GM08714 (cell line): ENCODE results near the gene BAIAP2L2.
"Not testable (repeated sequence)": the region's sequence is repeated elsewhere in the genome, so short reads cannot be mapped to it uniquely, and the experiment has no call there.

Source experiments
- H3K4me3 ChIP-seq: fragments of 200-500 bp; sonication (Bioruptor generic); 2 replicates; pipeline ENCODE4 v1.5.1; 2014; ENCODE audit warnings: mild to moderate bottlenecking, low read length, inconsistent platforms
- ZNF274 ChIP-seq: IDR thresholded peaks from 2 replicates; pipeline ENCODE4 v1.6.1; 2012; ENCODE audit warnings: mild to moderate bottlenecking, low read depth, low read length

The BAIAP2L2 gene

DNA sequence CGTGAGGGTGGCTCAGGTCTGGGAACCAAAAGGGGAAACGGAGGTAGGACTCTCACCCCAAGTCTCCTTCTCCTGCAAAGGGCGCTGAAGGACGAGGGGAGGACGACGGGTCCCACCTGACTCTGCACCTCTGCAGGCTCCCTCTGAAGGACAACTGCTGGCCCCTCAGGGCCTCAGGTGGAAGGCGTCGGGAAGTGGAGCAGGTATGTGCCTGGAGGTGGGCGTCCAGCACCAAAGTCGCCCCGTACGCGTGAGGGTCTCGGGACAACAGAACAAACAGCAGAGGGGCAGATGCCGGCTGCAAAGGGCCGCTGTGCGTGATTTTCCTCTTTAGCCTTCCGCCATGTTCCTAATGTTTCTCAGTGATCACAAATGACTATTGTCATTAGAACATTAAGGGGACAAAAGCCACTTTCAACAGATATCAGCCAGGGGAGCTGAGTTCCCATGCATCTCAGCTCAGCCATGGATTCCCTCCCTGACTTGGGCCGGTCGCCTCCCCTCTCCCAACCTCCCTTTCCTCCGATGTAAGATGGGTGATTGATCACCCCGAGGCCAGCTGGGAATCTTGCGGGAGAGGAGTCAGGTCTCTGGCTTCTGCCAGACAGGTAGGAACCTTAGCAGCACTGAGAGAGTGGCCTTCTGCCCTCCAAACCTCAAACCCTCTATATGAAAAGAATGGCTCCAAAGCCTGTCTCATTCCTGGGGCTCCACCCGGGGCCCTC is 27.3 kb downstream of the BAIAP2L2 start:
- TF ChIP-seq ZNF274 = no peak
- H3K4me3 ChIP-seq = no peak overlapping the region

DNA sequence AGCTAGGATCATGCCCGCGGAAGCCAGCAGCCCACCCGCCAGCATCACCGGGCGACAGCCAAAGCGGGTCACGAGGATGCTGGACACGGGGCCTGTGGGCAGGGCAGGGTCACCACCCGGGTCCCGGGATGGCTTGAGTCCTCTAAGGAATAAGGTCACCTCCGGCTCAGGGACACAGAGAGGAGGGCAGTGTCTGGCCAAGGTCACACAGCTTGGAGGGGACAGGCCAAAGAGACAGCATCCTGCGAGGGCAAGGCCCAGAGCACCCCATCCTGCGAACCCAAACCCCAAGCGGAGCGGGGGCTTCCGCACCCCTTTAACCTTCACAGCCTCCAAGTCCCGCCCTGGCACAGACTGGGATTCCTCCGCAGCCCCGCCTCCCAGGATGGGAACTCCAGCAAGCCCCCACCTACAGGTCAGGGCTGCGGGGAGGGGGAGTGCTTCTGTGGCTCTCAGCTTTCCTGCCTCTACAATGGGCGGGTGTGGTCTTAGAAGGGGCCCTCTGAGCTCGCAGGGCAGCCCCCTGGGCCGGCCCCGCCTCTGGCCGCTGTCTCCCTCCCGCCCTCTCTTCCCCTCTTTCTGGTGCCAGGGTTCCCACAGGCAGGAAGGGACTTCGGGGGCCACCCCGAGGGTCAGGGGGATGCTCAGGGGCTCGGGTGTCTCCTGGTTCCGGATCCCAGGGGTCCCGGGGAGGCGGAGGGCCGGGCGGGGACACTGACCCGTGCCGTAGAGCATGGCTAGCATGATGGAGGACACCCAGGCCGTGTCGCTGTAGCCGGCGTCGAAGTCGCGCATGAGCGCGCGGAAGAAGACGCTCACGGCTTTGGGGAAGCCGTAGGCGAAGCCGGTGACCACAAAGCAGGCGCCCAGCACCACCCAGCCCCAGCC is 28.3 kb downstream of the BAIAP2L2 start:
- no peak for TF ChIP-seq ZNF274
- H3K4me3 ChIP-seq = no peak overlapping the region

DNA sequence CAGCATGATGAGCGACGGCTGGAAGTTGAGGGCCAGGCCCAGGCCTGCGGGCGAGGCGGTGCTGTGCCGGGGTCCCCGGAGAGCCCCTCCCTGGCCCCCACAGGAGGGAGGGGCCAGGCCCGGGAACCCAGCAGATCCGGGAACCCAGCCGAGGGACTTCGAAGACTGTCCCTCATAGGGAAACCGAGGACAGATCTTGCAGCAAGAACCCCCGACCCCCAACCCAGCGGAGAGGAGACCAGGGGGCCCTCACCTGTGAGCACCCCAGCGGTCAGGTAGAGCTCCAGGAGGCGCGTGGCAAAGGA is 28.9 kb downstream of the BAIAP2L2 start:
- no peak overlapping the region for H3K4me3 ChIP-seq
- TF ChIP-seq ZNF274 = no peak

DNA sequence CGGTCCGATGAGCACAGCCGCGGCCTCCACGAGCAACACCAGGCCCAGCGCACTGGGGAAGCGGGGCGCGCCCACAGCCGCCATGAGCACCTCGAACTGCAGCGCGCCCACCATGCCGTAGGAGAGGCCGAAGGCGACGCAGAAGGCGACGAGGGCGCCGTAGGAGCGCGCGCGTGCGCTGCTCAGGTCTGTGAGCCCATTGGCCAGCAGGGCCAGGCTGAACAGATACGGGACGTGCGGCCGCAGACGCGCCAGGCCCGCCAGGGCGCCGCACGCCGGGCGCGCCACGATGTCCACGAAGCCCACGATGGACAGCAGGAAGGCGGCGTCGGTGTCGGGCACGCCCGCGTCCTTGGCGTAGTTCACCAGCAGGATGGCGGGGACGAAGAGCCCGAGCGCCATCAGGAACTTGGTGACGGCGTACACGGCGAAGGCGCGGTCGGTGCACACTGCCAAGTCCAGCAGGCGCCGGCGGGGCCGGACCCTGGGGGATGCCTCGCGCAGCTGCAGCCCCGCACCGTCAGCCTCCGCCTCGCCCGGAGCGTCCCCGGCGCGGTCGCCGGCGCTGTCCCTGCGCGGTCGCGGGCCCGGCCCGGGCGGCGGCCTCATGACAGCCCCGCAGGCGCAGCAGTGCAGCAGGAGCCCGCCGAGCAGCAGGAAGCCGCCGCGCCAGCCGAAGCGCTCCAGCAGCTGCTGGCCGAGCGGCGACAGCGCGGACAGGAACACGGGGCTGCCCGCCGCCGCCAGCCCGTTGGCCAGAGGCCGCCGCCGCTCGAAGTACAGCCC is 29.4 kb downstream of the BAIAP2L2 start:
- no peak for TF ChIP-seq ZNF274
- no peak overlapping the region for H3K4me3 ChIP-seq

DNA sequence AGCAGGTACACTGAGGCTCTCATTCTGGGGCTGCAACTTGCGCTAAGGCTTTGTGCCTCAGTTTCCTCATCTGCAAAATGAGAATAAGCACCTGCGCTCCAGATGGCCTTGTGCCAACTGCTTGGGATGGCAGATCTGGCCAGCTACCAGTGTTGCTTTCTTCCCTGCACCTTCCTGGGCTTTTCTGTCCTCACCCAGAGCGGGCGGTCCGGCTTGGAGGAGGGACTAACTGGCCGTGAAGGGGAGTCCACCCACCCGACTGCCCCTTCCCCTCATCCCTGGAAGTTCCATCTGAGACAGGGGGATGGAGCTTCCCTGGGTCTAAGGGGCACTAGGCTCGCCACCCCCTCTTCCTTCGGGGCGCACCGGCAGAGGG is 30.0 kb downstream of the BAIAP2L2 start:
- TF ChIP-seq ZNF274 = no peak
- no peak overlapping the region for H3K4me3 ChIP-seq

DNA sequence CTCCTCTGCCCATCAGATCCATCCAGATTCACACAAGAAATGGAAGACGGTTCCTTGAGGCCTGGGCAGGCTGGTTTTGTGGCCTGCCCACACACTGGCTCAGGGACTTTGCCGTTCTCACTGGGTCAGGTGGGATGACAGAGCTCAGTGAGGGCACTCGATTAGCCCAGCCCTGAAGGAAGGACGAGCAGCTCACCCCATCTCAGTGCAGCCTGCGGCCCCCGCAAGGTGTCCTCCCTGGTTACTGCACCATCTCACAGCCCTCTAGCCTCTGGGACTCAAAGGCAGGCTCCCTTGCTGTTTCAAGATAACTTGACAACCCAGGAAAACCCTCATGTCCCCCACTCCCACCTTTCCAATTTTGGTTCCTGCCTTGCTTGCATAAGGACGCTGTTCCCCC is 30.7 kb downstream of the BAIAP2L2 start:
- TF ChIP-seq ZNF274 = no peak

DNA sequence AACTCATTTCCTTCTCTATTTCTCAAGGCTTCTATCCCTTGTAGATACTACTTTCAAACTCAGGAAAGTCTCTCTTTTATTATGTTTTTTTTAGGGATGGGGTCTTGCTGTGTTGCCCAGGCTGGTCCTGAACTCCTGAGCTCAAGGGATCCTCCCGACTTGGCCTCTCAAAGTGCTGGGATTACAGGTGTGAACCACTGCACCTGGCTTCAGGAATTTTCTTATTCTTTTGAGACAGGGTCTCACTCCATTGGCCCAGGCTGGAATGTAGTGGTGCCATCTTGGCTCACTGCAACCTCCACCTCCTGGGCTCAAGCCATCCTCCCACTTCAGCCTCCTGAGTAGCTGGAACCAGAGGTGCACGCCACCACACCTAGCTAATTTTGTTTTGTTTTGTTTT is 31.3 kb downstream of the BAIAP2L2 start:
- H3K4me3 ChIP-seq = not testable (repeated sequence)

More for the DNA sequence above, 30.7 kb downstream of the BAIAP2L2 start:
- no peak overlapping the region for H3K4me3 ChIP-seq

DNA sequence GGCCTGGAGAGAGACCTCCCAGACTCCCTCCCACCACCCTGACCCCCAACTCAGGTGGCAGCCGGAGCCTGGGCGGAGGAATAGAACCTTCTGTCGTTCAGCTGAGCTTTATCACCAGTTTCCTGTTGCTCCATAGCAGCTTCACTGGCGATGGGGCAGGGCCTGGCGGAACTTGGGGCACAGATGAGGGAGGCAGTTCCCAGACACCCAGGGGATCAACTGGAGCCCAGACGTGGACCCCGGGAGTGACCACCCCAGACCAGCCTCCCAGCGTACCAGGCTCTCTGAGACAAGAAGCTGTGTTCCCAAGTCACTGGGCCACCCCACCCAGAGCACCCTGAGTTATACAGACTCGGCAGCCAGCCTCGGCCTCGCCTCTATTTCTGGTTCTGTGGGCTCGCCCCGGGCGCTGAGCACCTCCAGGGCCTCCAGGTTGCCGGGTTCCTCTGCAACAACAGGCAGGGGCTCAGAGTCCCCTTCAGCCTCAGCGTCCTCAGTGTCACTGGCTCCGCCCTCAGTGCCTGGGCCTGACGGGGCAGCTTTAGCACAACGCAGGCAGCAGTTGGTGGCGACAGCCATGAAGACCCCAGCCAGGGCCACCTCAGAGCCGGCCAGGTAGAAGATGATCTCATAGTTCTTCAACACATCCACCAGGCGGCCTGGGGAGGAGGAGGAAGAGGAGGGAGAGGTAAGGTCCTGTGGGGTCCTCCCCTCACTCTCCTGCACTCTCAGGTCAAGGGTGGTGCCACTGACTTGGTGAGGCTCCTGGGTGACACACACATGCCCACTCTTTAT is 32.2 kb downstream of the BAIAP2L2 start:
- no peak overlapping the region for H3K4me3 ChIP-seq
- no peak for TF ChIP-seq ZNF274

DNA sequence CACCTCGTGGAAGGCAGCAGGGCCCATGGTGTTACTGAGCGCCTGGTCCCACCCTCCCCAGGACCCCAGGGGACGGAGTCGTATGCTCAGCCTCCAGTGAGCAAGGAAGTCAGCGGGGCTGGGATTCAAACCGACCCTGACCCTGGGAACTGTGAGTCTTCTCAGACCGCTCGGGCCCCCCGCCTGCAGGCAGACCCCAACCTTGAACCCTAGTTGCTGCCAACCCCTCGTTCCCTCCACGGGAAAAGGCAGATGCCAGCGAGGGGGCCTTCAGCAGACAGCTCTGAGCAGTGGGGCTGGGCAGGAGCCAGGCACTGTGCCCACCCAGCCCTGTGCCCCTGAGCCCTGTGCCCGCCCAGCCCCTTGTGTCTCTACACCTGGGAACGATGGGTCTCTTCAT is 32.9 kb downstream of the BAIAP2L2 start:
- H3K4me3 ChIP-seq = no peak overlapping the region
- no peak for TF ChIP-seq ZNF274

DNA sequence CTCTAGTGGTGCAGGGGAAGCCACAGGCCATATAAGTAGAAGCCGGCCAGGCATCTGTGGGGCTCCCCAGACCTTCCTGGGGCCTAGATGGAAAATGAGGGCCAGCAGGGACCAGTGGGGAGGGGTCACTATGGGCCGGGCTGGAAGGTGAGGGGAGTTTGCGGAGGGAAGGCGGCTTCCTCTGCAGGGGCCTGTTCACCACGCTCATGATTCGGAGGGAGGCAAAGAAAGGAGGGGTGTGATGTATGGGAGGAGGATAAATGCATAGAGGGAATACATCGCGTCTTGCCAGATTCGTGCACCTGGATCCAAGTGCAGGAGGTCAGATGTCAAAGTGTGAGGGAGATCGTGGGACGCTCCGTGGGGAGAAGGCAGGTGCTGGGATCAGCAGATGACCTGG is 33.4 kb downstream of the BAIAP2L2 start:
- TF ChIP-seq ZNF274 = no peak
- no peak overlapping the region for H3K4me3 ChIP-seq

DNA sequence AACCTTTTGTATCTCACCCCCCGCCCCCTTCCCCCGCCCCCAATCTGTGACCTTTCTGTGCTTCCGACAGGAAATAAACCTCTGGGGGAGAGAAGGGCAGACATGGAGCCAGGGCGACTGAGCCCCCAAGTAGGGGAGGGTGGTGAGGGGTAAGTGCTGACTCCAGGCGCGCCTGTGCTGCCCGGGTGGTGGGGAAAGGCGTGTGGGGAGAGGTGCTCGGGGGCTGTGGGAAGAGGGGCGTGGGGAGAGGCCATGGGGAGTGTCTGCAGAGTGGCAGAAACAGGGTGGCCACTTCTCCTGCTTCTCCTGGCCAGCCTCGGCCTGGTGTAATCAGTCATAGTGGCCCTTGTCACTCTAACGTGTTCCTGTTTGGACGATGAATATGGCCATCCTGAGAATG is 34.5 kb downstream of the BAIAP2L2 start:
- no peak overlapping the region for H3K4me3 ChIP-seq
- TF ChIP-seq ZNF274 = no peak

DNA sequence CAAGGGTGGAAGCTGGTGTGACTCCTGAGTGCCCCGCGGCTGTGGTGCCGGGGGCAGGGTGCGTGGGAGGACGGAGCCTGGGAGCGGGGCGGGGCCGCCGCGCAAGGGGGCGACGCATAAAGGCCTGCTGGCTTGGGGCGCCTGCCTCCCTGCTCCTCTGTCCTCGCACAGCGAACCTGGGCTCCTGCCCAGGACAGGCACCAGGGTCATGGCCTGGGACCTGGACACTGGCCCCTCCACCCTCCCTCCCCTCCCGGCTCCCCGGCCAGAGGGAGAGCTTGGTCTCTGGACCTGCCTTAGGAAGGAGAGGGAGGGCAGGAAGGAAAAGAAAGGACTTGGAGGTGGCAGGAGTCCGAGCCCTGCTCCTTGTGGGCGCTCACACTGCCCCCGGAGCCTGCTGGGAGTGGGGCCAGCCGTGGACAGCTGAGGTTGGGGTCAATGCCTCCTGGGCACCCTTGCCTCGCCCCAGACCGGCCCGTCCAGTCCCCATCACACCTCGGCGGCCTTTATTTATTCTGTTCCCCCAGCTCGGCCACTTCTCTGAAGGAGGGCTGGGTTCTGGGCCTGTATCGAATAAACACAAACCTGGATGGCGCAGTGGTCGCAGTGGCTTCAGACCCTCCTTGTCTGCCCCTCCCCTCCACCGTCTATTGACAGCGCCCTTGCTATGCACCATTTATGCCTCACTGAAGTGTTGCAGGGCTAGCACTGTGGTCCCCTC is 35.2 kb downstream of the BAIAP2L2 start:
- no peak overlapping the region for H3K4me3 ChIP-seq
- TF ChIP-seq ZNF274 = no peak
